GM19468 (cell line): Measurements from ENCODE around the gene FBXW2.
A peak's percentile ranks its signal among the peaks of the same experiment; 100 is the strongest.
"Not testable (repeated sequence)": the region's sequence is repeated elsewhere in the genome, so short reads cannot be mapped to it uniquely, and the experiment has no call there.

Source experiments
- ATAC-seq: cut with Tn5 transposase; IDR thresholded peaks from one replicate; pipeline ENCODE4 v1.9.1; 2021; ENCODE audit warnings: mild to moderate bottlenecking, moderate library complexity, moderate number of reproducible peaks; ENCODE audit not compliant: unreplicated experiment; ENCODE audit errors: extremely low read depth

The FBXW2 gene

GRCh38 chr9:120755044-120755443, 38.2 kb downstream of the FBXW2 start:
- ATAC-seq, result no peak

GRCh38 chr9:120750421-120750820, 42.8 kb downstream of the FBXW2 start:
- ATAC-seq, result no peak

- ATAC-seq, result not testable (repeated sequence)
These were observed 46.9 kb downstream of the FBXW2 start for GRCh38 chr9:120746366-120746765.

GRCh38 chr9:120745278-120745677, 47.9 kb downstream of the FBXW2 start:
- no peak for ATAC-seq

GRCh38 chr9:120742951-120743416, 50.2 kb downstream of the FBXW2 start:
- no peak for ATAC-seq

- ATAC-seq, result no peak
These were observed 51.5 kb downstream of the FBXW2 start for GRCh38 chr9:120741701-120742100.

GRCh38 chr9:120741191-120741590, 52.0 kb downstream of the FBXW2 start:
- no peak for ATAC-seq

GRCh38 chr9:120740132-120740531, 53.1 kb downstream of the FBXW2 start:
- no peak for ATAC-seq

GRCh38 chr9:120737416-120738165, 55.6 kb downstream of the FBXW2 start:
- ATAC-seq, result no peak

- ATAC-seq, result no peak
These were observed 56.3 kb downstream of the FBXW2 start for GRCh38 chr9:120736881-120737280.

- no peak for ATAC-seq
These were observed 57.6 kb downstream of the FBXW2 start for GRCh38 chr9:120735415-120736126.

- no peak for ATAC-seq
These were observed 58.4 kb downstream of the FBXW2 start for GRCh38 chr9:120734607-120735410.

GRCh38 chr9:120733190-120733589, 60.0 kb downstream of the FBXW2 start:
- ATAC-seq, result no peak

- ATAC-seq, result peak; percentile 40
These were observed 62.3 kb downstream of the FBXW2 start for GRCh38 chr9:120730654-120731514.

- ATAC-seq, result no peak
These were observed 63.4 kb downstream of the FBXW2 start for GRCh38 chr9:120729791-120730241.

GRCh38 chr9:120726484-120726883, 66.7 kb downstream of the FBXW2 start:
- no peak for ATAC-seq

- ATAC-seq, result no peak
These were observed 67.3 kb downstream of the FBXW2 start for GRCh38 chr9:120725907-120726306.

GRCh38 chr9:120724757-120725400, 68.3 kb downstream of the FBXW2 start:
- no peak for ATAC-seq

- ATAC-seq, result no peak
These were observed 69.7 kb downstream of the FBXW2 start for GRCh38 chr9:120723565-120723964.
